T-helper 2 cell treated with Interferon-gamma antibody and Interleukin-4, amounts not matched to agents 5 μg/mL and 100 μg/mL, for 36 hours (primary cell): ENCODE measurements around the gene CEACAM1.
A peak's percentile ranks its signal among the peaks of the same experiment; 100 is the strongest.
"Not testable (repeated sequence)": the region's sequence is repeated elsewhere in the genome, so short reads cannot be mapped to it uniquely, and the experiment has no call there.

Source experiments
- DNase-seq: peaks from one replicate; pipeline ENCODE4 v3.0.0; 2021; ENCODE audit warnings: low spot score
- H3K27ac Mint-ChIP-seq: one replicate; pipeline ENCODE4 v1.8.0; 2021; ENCODE audit warnings: mild to moderate bottlenecking, mixed read lengths
- H3K27me3 Mint-ChIP-seq: one replicate; pipeline ENCODE4 v1.8.0; 2021; ENCODE audit warnings: low read depth, mixed read lengths
- H3K36me3 Mint-ChIP-seq: one replicate; pipeline ENCODE4 v1.8.0; 2021; ENCODE audit warnings: low read depth, mixed read lengths
- H3K4me1 Mint-ChIP-seq: one replicate; pipeline ENCODE4 v1.8.0; 2021; ENCODE audit warnings: low read depth, mixed read lengths
- H3K4me3 Mint-ChIP-seq: one replicate; pipeline ENCODE4 v1.8.0; 2022; ENCODE audit warnings: mild to moderate bottlenecking, moderate library complexity, mixed read lengths
- H3K9me3 Mint-ChIP-seq: one replicate; pipeline ENCODE4 v1.8.0; 2021; ENCODE audit warnings: mixed read lengths

CEACAM1 gene

GRCh38 chr19:42512743-42513304 is 15.5 kb downstream of the CEACAM1 start:
- Mint-ChIP-seq H3K27ac (peak overlapping the region; percentile 23), H3K4me3 (peak overlapping the region; percentile 4), H3K36me3 (peaks cover 54% of the 10 kb centered on the region), H3K9me3 (no peaks in the 10 kb centered on the region), H3K27me3 (no peaks in the 10 kb centered on the region), H3K4me1 (peaks cover 27% of the 10 kb centered on the region)
- peak; percentile 36 for DNase-seq

GRCh38 chr19:42512130-42512636 is 16.1 kb downstream of the CEACAM1 start:
- Mint-ChIP-seq H3K36me3 (peaks cover 54% of the 10 kb centered on the region), H3K4me3 (peak overlapping the region; percentile 28), H3K27me3 (no peaks in the 10 kb centered on the region), H3K9me3 (no peaks in the 10 kb centered on the region), H3K4me1 (peaks cover 27% of the 10 kb centered on the region), H3K27ac (peak overlapping the region; percentile 58)
- no peak for DNase-seq

DNA sequence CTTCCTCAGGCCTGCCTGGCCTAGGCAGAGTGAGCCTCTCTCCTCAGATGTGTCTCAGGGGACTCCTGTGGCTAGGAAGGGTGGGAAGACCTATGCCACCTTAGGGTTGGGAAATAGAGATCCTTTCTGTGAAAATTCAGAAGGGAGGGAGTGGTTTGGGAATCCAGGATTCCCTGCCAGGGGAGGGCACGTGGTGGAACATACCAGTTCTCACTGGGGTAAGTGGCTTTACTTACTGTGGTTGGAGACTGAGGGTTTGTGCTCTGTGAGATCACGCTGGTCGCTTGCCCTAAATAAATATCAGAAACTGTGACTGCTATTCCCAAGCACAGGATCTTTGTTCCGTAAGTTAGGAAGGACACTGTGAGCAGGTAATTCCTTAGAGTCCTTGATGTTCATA is 16.9 kb downstream of the CEACAM1 start:
- H3K4me1 Mint-ChIP-seq, result peaks cover 25% of the 10 kb centered on the region
- H3K4me3 Mint-ChIP-seq, result no peak overlapping the region
- H3K36me3 Mint-ChIP-seq, result peaks cover 50% of the 10 kb centered on the region
- H3K27ac Mint-ChIP-seq, result no peak overlapping the region
- H3K9me3 Mint-ChIP-seq, result no peaks in the 10 kb centered on the region
- no peak for DNase-seq
- H3K27me3 Mint-ChIP-seq, result no peaks in the 10 kb centered on the region

- no peaks in the 10 kb centered on the region for H3K27me3 Mint-ChIP-seq
- peaks cover 33% of the 10 kb centered on the region for H3K36me3 Mint-ChIP-seq
These were observed 19.3 kb downstream of the CEACAM1 start for GRCh38 chr19:42508892-42509444.

DNA sequence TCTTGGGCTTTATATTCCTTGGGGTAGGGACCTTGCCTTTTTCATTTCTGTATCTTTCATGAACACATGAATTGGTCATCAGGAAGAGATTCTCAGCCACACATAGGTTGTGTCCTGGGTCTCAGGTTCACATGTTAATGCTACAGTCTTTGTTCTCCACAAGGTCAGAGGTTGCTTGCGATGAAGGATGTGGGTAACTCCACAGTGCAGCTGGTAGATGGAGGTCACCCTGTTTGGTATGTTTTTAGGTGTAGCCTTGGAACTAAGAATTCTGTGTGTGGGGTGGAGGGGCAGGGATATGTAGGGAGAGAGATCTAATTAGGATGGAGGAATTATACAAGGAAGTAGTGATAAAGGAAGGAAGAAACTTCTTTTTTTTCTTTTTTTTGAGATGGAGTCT is 23.2 kb downstream of the CEACAM1 start:
- Mint-ChIP-seq H3K4me3 (no peak overlapping the region), H3K36me3 (peaks cover 9% of the 10 kb centered on the region), H3K27me3 (no peaks in the 10 kb centered on the region), H3K27ac (no peak overlapping the region), H3K9me3 (no peaks in the 10 kb centered on the region), H3K4me1 (peaks cover 13% of the 10 kb centered on the region)
- DNase-seq, result no peak

More at GRCh38 chr19:42508892-42509444, 19.3 kb downstream of the CEACAM1 start:
- no peak for DNase-seq
- H3K9me3 Mint-ChIP-seq, result no peaks in the 10 kb centered on the region
- no peak overlapping the region for H3K27ac Mint-ChIP-seq
- no peak overlapping the region for H3K4me3 Mint-ChIP-seq
- H3K4me1 Mint-ChIP-seq, result peaks cover 19% of the 10 kb centered on the region

DNA sequence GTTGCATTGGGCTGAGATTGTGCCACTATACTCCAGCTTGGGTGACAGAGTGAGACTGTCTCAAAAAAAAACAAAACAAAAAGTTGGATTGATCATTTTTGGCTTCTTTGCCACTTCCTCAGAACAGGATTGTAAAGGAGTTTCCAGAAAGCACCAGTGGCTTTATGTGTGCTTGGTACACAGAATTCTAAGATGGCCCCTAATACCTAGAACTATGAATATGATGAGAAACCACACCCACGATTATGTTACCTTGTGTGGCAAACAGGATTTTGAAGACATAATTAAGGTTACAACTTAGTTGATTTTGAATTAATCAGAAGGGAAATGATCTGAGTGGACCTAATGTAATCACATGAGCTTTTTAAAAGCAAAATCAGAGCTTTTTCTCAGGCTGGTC is 26.5 kb downstream of the CEACAM1 start:
- Mint-ChIP-seq H3K9me3 (no peaks in the 10 kb centered on the region), H3K36me3 (no peaks in the 10 kb centered on the region), H3K27me3 (no peaks in the 10 kb centered on the region), H3K4me1 (peaks cover 27% of the 10 kb centered on the region), H3K4me3 (peak overlapping the region; percentile 37), H3K27ac (peak overlapping the region; percentile 6)
- no peak for DNase-seq

DNA sequence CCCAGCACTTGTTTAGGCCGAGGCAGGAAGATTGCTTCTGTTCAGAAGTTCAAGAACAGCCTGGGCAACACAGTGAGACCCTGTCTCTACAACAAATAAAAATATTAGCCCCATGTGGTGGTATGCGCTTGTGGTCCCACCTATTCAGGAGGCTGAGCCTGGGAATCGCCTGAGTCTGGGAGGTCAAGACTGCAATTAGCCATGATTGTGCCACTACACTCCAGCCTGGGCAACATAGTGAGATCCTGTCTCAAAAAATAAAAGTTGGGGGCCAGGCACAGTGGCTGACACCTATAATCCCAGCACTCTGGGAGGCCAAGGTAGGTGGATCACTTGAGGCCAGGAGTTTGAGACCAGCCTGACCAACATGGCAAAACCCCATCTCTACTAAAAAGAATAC is 27.0 kb downstream of the CEACAM1 start:
- DNase-seq, H3K27ac Mint-ChIP-seq, H3K27me3 Mint-ChIP-seq, H3K36me3 Mint-ChIP-seq, H3K4me3 Mint-ChIP-seq, H3K9me3 Mint-ChIP-seq: not testable (repeated sequence)
- H3K4me1 Mint-ChIP-seq, result peaks cover 28% of the 10 kb centered on the region

DNA sequence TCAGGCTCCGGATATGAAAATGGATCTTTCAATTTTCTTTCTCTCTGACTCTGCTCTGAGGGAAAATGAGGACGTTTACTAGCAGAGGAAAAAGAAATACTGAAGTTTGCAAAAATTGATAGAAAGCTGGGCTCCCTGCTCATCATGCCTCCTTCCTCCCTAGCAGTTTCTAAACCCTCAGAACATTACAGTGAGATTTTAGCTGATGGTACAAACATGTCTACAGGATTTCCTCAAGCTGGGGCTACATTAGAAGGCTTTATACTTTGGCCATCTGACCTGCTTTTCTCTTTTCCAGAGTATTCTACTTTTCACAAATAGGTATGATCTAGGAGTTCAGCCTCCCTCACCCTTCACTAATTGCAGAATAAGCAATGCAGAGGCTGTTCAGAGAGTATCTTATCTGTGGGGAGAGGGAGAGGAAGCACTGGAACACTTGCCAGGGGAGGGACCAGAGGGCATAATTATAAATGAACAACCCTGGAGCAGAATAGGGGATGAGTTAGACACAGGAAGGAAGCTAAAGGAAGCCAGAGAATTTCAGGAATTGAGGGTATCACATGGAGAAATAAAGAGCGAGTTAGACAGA is 30.0 kb downstream of the CEACAM1 start:
- no peak overlapping the region for H3K27ac Mint-ChIP-seq
- H3K4me3 Mint-ChIP-seq, result no peak overlapping the region
- no peak for DNase-seq
- H3K4me1 Mint-ChIP-seq, result peaks cover 26% of the 10 kb centered on the region
- H3K9me3 Mint-ChIP-seq, result no peaks in the 10 kb centered on the region
- no peaks in the 10 kb centered on the region for H3K27me3 Mint-ChIP-seq
- no peaks in the 10 kb centered on the region for H3K36me3 Mint-ChIP-seq

DNA sequence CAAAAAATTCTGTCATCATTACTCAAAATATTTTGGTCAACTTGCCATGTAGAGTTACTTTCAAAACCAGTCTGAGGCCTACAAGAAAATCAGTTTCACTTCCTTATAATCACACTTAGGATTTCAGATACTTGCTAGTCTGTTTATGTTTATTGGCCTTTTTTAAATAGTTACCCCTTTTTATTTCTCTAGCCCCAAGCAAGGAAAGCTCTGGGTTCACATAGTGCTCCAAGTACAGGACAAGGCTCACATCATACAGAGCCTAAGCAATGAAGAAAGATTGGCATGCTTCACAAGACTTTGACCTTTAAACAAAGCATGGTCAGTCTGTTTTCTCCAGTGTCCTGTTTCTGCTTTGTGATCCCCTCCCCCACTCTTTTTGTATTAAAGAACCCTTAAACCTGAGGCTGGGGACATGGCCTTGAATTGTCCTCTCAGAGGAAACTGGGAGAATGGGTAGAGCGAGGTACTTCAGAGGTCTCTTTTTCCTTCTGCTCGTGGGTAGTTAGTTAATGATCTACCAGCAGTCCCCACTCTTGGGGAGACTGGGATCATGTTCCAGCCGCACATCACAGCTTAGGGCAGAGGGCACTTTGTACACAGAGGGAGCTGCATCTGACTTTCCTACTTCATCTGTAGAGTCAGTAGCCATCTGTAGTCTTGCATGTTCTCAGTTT is 30.7 kb downstream of the CEACAM1 start:
- DNase-seq, result no peak
- Mint-ChIP-seq H3K4me1 (peaks cover 26% of the 10 kb centered on the region), H3K9me3 (no peaks in the 10 kb centered on the region), H3K4me3 (no peak overlapping the region), H3K36me3 (no peaks in the 10 kb centered on the region), H3K27me3 (no peaks in the 10 kb centered on the region), H3K27ac (no peak overlapping the region)

- Mint-ChIP-seq H3K4me1 (peaks cover 21% of the 10 kb centered on the region), H3K36me3 (no peaks in the 10 kb centered on the region), H3K27ac (no peak overlapping the region), H3K27me3 (no peaks in the 10 kb centered on the region), H3K9me3 (no peaks in the 10 kb centered on the region), H3K4me3 (no peak overlapping the region)
- no peak for DNase-seq
These were observed 31.7 kb downstream of the CEACAM1 start for GRCh38 chr19:42496460-42497133.

GRCh38 chr19:42495663-42496062 is 32.6 kb downstream of the CEACAM1 start:
- no peak overlapping the region for H3K27ac Mint-ChIP-seq
- H3K27me3 Mint-ChIP-seq, result no peaks in the 10 kb centered on the region
- H3K36me3 Mint-ChIP-seq, result no peaks in the 10 kb centered on the region
- H3K4me1 Mint-ChIP-seq, result peaks cover 17% of the 10 kb centered on the region
- DNase-seq, result no peak
- H3K4me3 Mint-ChIP-seq, result no peak overlapping the region
- no peaks in the 10 kb centered on the region for H3K9me3 Mint-ChIP-seq

DNA sequence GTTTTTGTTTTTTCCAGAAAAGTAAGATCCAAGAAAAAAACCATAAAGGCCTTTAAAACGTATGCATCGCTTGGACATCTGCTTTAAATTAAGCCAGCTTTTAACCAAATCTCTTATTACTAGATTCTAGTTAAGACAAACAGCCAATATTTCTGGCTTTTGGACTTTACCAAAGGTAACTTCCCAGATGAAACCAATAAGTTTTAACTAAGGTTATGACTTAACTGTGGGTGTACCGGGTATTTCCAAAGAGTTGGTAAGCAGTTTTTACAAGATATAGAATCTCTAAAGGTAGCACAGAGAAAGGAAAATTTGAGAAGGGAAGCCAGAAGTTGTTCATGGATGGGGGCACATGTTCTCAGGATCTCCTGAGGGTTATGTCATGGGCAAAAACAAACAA is 34.0 kb downstream of the CEACAM1 start:
- no peaks in the 10 kb centered on the region for H3K27me3 Mint-ChIP-seq
- no peak overlapping the region for H3K4me3 Mint-ChIP-seq
- H3K4me1 Mint-ChIP-seq, result peaks cover 15% of the 10 kb centered on the region
- DNase-seq, result no peak
- no peaks in the 10 kb centered on the region for H3K36me3 Mint-ChIP-seq
- no peaks in the 10 kb centered on the region for H3K9me3 Mint-ChIP-seq
- no peak overlapping the region for H3K27ac Mint-ChIP-seq

- no peaks in the 10 kb centered on the region for H3K27me3 Mint-ChIP-seq
- no peaks in the 10 kb centered on the region for H3K9me3 Mint-ChIP-seq
- H3K4me3 Mint-ChIP-seq, result no peak overlapping the region
- no peak overlapping the region for H3K27ac Mint-ChIP-seq
- H3K4me1 Mint-ChIP-seq, result peaks cover 20% of the 10 kb centered on the region
- no peak for DNase-seq
- H3K36me3 Mint-ChIP-seq, result no peaks in the 10 kb centered on the region
These were observed 39.3 kb downstream of the CEACAM1 start for GRCh38 chr19:42488783-42489521.
